ENCODE data around the gene RPS6KA5.

RPS6KA5 gene

GRCh38 chr14:90891326-90891725 lies 169.1 kb downstream of the RPS6KA5 start:
- Histone ChIP-seq H3K4me1 (ENCODE audit: low read length) (peaks cover 7% of the 10 kb centered on the region; the same call in 1 of the 2 replicates), H4K20me1 (ENCODE audit: insufficient read depth, low read length) (no peaks in the 10 kb centered on the region), H3K9ac (ENCODE audit: low read length) (no peak overlapping the region), H3K4me3 (ENCODE audit: low read length) (no peak overlapping the region), H3F3A (ENCODE audit: insufficient read depth, low read length) (no peaks in the 10 kb centered on the region), H3K27ac (ENCODE audit: low read length) (no peak overlapping the region), H2AFZ (ENCODE audit: low read length) (no peak overlapping the region), H3K9me2 (replicated peaks; ENCODE audit: insufficient read depth, low read length) (no peaks in the 10 kb centered on the region), H3K4me2 (ENCODE audit: low read depth, low read length) (no peak overlapping the region), H3K27me3 (replicated peaks; ENCODE audit: insufficient read depth, low read length) (no peaks in the 10 kb centered on the region), H3K9me3 (replicated peaks; ENCODE audit: insufficient read depth, low read length) (no peaks in the 10 kb centered on the region), H3K36me3 (replicated peaks; ENCODE audit: insufficient read depth, low read length) (no peaks in the 10 kb centered on the region), H3K79me2 (ENCODE audit: low read length) (no peaks in the 10 kb centered on the region)
- DNase-seq, result no peak
- TF ChIP-seq CTCF (IDR thresholded peaks at IDR 0.05; ENCODE audit: low read length) (no peak), EZH2phosphoT487 (IDR thresholded peaks at IDR 0.05; ENCODE audit: low read length) (no peak), EZH2 (optimal IDR thresholded peaks at IDR 0.05; ENCODE audit: low read depth, low read length) (no peak)

DNA sequence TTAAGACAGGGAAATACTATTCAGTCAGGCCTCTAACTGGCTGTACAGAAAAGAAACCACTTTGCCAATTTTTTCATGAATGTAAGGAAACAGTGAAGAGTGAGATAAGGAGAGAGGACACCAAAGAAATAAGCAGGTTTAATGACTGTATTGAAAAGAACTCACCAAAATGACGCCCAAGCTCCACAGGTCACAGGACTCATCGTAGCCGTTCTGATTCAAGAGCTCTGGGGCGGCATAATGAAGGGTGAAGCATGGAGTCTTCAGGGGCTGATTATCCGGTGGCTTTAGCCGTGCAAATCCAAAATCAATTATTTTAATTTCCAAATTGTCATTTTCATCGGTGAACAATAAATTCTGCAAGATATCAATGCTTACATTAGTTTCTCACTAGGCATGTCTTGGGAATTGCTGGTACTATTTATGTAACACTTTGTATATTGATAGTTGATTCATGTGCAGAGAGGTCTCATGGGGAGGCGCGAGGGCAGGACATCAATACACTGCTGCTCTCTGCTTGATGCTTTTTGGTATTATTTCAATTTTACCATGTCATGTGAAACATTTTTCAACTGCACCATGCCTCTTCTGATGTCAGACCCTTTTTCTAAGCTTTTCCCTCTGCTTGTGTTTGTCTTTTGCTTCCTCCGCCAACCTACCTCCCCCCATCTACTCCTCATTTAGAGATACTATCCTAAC lies 170.0 kb downstream of the RPS6KA5 start:
- Histone ChIP-seq H3K9me2 (replicated peaks; ENCODE audit: insufficient read depth, low read length) (no peaks in the 10 kb centered on the region), H3K36me3 (replicated peaks; ENCODE audit: insufficient read depth, low read length) (no peaks in the 10 kb centered on the region), H3K4me1 (ENCODE audit: low read length) (peaks cover 7% of the 10 kb centered on the region; the same call in 1 of the 2 replicates), H3K4me3 (ENCODE audit: low read length) (no peak overlapping the region), H3K27me3 (replicated peaks; ENCODE audit: insufficient read depth, low read length) (no peaks in the 10 kb centered on the region), H3K27ac (ENCODE audit: low read length) (no peak overlapping the region), H3K9me3 (replicated peaks; ENCODE audit: insufficient read depth, low read length) (no peaks in the 10 kb centered on the region), H2AFZ (ENCODE audit: low read length) (no peak overlapping the region), H4K20me1 (ENCODE audit: insufficient read depth, low read length) (no peaks in the 10 kb centered on the region), H3K9ac (ENCODE audit: low read length) (no peak overlapping the region), H3K4me2 (ENCODE audit: low read depth, low read length) (no peak overlapping the region), H3F3A (ENCODE audit: insufficient read depth, low read length) (no peaks in the 10 kb centered on the region), H3K79me2 (ENCODE audit: low read length) (no peaks in the 10 kb centered on the region)
- DNase-seq, result no peak
- TF ChIP-seq EZH2phosphoT487 (IDR thresholded peaks at IDR 0.05; ENCODE audit: low read length), result no peak
- TF ChIP-seq CTCF (IDR thresholded peaks at IDR 0.05; ENCODE audit: low read length), result no peak
- no peak for TF ChIP-seq EZH2 (optimal IDR thresholded peaks at IDR 0.05; ENCODE audit: low read depth, low read length)

DNA sequence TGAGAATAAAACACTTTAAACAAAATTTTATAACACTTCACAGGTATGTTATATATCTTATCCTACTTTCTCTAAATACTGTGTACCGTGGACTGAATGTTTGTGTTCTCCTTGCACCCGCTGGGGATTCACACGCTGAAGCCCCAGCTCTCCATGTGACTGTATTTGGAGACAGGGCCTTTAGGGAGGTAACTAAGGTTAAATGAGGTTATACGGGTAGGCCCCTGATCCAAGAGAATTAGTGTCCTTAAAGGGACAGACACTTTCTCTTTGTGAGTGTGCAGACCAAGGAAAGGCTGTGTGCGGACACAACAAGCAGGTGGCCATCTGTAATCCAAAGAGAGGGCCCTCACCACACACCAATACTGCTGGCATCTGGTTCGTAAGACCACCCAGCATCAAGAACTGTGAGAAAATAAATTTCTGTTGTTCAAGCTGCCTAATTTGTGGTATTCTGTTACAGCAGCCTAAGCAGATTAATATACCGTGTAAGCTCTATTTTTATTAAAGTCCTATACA lies 174.1 kb downstream of the RPS6KA5 start:
- no peak overlapping the region for H2AFZ ChIP-seq (ENCODE audit: low read length)
- H3K9me3 ChIP-seq (replicated peaks; ENCODE audit: insufficient read depth, low read length), result no peaks in the 10 kb centered on the region
- no peaks in the 10 kb centered on the region for H3K9me2 ChIP-seq (replicated peaks; ENCODE audit: insufficient read depth, low read length)
- H3K4me1 ChIP-seq (ENCODE audit: low read length), result no peaks in the 10 kb centered on the region
- no peaks in the 10 kb centered on the region for H4K20me1 ChIP-seq (ENCODE audit: insufficient read depth, low read length)
- no peak overlapping the region for H3K4me2 ChIP-seq (ENCODE audit: low read depth, low read length)
- H3K36me3 ChIP-seq (replicated peaks; ENCODE audit: insufficient read depth, low read length), result no peaks in the 10 kb centered on the region
- no peak for DNase-seq
- H3K27me3 ChIP-seq (replicated peaks; ENCODE audit: insufficient read depth, low read length), result no peaks in the 10 kb centered on the region
- no peak overlapping the region for H3K27ac ChIP-seq (ENCODE audit: low read length)
- no peaks in the 10 kb centered on the region for H3F3A ChIP-seq (ENCODE audit: insufficient read depth, low read length)
- TF ChIP-seq EZH2phosphoT487 (IDR thresholded peaks at IDR 0.05; ENCODE audit: low read length) (no peak), CTCF (IDR thresholded peaks at IDR 0.05; ENCODE audit: low read length) (no peak), EZH2 (optimal IDR thresholded peaks at IDR 0.05; ENCODE audit: low read depth, low read length) (no peak)
- H3K79me2 ChIP-seq (ENCODE audit: low read length), result no peaks in the 10 kb centered on the region
- H3K9ac ChIP-seq (ENCODE audit: low read length), result no peak overlapping the region
- no peak overlapping the region for H3K4me3 ChIP-seq (ENCODE audit: low read length)
